Esophagus muscularis mucosa (tissue), 4 donors: ENCODE measurements around the gene SRRM4. TPM values are rescaled to one million over a fixed set of nuclear protein-coding genes. Genes with fewer than 3 reads are reported as not detected.

ENCODE experiments used
- DNase-seq: peaks from one replicate; pipeline ENCODE4 v3.0.0-alpha.2; 2017; ENCODE audit errors: extremely low spot score
- H3K27ac ChIP-seq, 4 donors: fragments of 200-600 bp; sonication (generic); replicated peaks in 1 of 4; 1 replicate in 3 of 4; 2 replicates in 1 of 4; pipeline ENCODE4 v1.5.1; 2016 to 2019; ENCODE audit warnings: mild to moderate bottlenecking in 1 of 4
- H3K27me3 ChIP-seq, 4 donors: fragments of 200-600 bp; sonication (generic); one replicate each; pipeline versions ENCODE4 v1.5.1 to v1.6.0; 2016 to 2019
- H3K36me3 ChIP-seq, 4 donors: fragments of 200-600 bp; sonication (generic); one replicate each; pipeline ENCODE4 v1.5.1; 2016 to 2019
- H3K4me1 ChIP-seq, 4 donors: fragments of 200-600 bp; sonication (generic); one replicate each; pipeline ENCODE4 v1.5.1; 2016 to 2019
- H3K4me3 ChIP-seq, 4 donors: fragments of 200-600 bp; sonication (generic); 1 replicate in 2 of 4; 2 replicates in 2 of 4; pipeline ENCODE4 v1.5.1; 2016 to 2019; ENCODE audit warnings: mild to moderate bottlenecking in 4 of 4, moderate library complexity in 1 of 4
- H3K9me3 ChIP-seq, 4 donors: fragments of 200-600 bp; sonication (generic); 1 replicate in 3 of 4; 2 replicates in 1 of 4; pipeline ENCODE4 v1.5.1; 2016 to 2019
- CTCF ChIP-seq, 3 experiments: fragments of 200-600 bp in 2 of 3; fragments of 450-650 bp in 1 of 3; sonication (generic) in 2 of 3; IDR thresholded peaks; one replicate each; pipeline ENCODE4 v1.5.1; 2017 to 2019; ENCODE audit warnings: antibody characterized with exemption in 3 of 3, mild to moderate bottlenecking in 2 of 3, moderate library complexity in 1 of 3
- EP300 ChIP-seq: sonication (generic); formaldehyde crosslinking; IDR thresholded peaks from one replicate; pipeline ENCODE4 v1.6.1; 2017; ENCODE audit warnings: antibody characterized with exemption
- POLR2A ChIP-seq: fragments of 450-650 bp; IDR thresholded peaks from one replicate; pipeline ENCODE4 v1.6.1; 2017; ENCODE audit warnings: antibody characterized with exemption, moderate library complexity, mild to moderate bottlenecking, low read depth
- POLR2AphosphoS5 ChIP-seq, 2 donors: sonication (generic); formaldehyde crosslinking; IDR thresholded peaks; one replicate each; pipeline ENCODE4 v1.6.1; 2017; ENCODE audit warnings: antibody characterized with exemption in 2 of 2
- WGBS: methylation state at CpG from one replicate; pipeline ENCODE4 v1.1.5; 2018; 5-methylcytosine and 5-hydroxymethylcytosine counted together
- intact Hi-C: fragments of 100-400 bp; cut with DNase I; formaldehyde crosslinking; loops from one replicate; pipeline ENCODE4 v1.15.1; 2023
- total RNA-seq, 4 donors: library from RNA; depleted of rRNA; stranded (reverse); fragments of >200 nt; gene quantifications; one replicate each; pipeline versions ENCODE4 v1.1.0 to v1.2.1, GENCODE V29; 2016

Gene SRRM4
- total RNA-seq, 4 donors from 2014 or later, result not detected

DNA sequence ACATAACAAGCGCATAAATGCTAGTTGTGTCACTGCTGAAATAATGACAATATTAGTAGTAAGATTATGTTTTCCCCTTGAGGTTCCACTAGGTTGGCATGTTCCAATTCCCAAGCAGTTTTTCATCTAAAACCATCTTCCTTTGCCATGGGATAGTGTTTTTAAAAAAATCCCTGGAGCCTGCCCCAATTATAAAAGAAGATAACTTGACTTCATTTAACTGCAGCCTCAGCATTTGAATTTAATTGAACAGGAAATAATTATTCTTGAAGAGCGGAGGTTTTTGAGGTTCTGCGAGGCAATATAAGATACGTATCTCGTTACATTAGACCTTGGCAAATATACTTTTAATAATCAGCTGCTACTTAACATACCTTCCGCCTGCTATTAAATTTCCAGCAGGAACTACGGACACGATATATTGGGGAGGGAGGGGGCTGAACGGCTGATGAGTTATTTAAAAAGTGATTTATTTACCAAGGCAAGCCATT, 132.2 kb downstream of the SRRM4 start:
- WGBS, result 74% methylated on average over 9 of the region's 9 CpGs
- TF ChIP-seq CTCF (IDR thresholded peaks at IDR 0.05), result no peak
- TF ChIP-seq POLR2AphosphoS5 (IDR thresholded peaks at IDR 0.05), result no peak
- TF ChIP-seq EP300, result no peak
- no peak for TF ChIP-seq POLR2A

DNA sequence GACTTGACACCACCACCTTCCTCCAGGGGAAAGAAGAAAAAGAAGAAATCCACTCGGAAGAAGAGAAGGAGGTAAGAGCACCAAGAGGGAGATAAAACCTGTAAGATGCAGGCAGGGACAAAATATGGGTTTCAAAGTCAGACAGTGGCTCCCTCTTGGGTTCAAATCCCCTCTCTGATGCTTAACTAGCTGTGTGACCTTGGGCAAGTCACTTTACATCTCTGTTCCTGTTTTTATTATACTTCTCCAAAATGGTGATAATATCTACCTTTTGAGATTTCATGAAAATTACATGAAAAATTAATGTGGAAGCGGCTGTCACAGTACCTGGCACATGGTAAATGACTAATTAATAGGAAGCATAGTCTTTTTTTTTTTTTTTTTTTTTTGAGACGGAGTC, 133.0 kb downstream of the SRRM4 start:
- Histone ChIP-seq H3K9me3 (no peaks in the 10 kb centered on the region), H3K4me1 (no peaks in the 10 kb centered on the region), H3K27me3 (peaks cover 0 to 11% (median 0%) of the 10 kb centered on the region in 4 donors), H3K4me3 (no peak overlapping the region), H3K36me3 (no peaks in the 10 kb centered on the region), H3K27ac (no peak overlapping the region)
- TF ChIP-seq POLR2AphosphoS5 (IDR thresholded peaks at IDR 0.05) (no peak), CTCF (IDR thresholded peaks at IDR 0.05) (no peak), POLR2A (no peak), EP300 (no peak)
- DNase-seq, result no peak
- WGBS, result 83% methylated on average over 3 of the region's 3 CpGs
- intact Hi-C loops, result loop anchor here (2.0 to 10.0 kb wide), 3 partner anchors 161 to 431 kb away; no protein-coding TSS in a partner anchor

More for the DNA sequence above, 132.2 kb downstream of the SRRM4 start:
- H3K4me1 ChIP-seq, result no peaks in the 10 kb centered on the region
- H3K4me3 ChIP-seq, result no peak overlapping the region
- H3K9me3 ChIP-seq, result no peaks in the 10 kb centered on the region
- no peak overlapping the region for H3K27ac ChIP-seq
- intact Hi-C loops, result loop anchor here (10.0 kb wide), 2 partner anchors 161 to 201 kb away; no protein-coding TSS in a partner anchor
- H3K36me3 ChIP-seq, result no peaks in the 10 kb centered on the region
- no peak for DNase-seq
- peaks cover 0 to 11% (median 0%) of the 10 kb centered on the region in 4 donors for H3K27me3 ChIP-seq

DNA sequence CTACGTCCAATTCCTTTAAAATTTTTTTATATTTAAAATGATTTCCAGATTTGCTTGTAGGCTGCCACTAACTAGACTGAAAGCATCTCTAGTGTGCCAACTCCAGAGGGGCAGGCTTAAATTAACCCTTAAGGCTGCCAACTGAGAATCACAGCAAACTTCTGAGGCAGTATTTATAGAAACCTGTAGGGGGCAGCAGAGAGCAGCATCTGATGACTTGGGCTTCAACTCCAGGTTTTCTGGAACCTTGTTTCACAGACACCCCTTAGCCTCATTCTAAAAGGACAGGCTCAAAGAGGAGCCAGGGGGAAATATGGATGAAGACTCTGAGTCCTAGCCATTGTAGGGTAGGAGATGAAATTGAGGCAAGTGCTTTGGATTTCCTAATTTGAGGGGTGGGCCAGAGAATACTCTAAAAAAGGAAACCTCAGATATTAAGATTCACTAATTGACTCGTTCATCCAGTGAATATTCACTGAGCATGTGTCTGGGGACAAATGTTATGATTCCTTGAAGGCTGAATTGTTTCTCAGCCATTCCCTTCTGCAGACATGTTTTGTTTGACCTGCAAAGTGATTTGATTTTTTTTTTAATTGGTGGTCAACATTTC, 134.1 kb downstream of the SRRM4 start:
- TF ChIP-seq CTCF (IDR thresholded peaks at IDR 0.05), result peak; percentile 89
- no peak for TF ChIP-seq POLR2A

DNA sequence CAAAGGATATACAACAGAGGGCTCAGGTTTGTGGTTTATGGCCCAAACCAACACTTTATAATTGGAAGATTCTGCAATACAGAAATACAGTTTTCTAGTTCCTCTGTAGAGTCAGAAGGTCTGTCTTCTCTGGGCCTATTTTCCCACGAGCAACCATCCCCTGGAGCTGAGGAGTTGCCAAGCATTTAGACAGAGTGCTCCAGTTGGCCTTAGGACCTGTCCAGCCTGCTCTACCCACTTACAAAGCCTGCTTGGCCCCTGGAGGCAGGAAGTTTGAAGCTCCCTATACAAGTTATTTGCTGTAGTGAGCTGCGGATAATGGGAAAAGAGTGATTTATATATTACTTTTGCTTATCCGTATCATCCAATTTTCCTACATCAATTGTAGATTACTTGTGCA, 136.6 kb downstream of the SRRM4 start:
- H3K9me3 ChIP-seq, result no peaks in the 10 kb centered on the region
- H3K36me3 ChIP-seq, result no peaks in the 10 kb centered on the region
- H3K27ac ChIP-seq, result no peak overlapping the region
- H3K27me3 ChIP-seq, result no peaks in the 10 kb centered on the region
- no peaks in the 10 kb centered on the region for H3K4me1 ChIP-seq
- WGBS, result 74% methylated on average over 3 of the region's 3 CpGs
- TF ChIP-seq POLR2A, result no peak
- TF ChIP-seq EP300, result no peak
- TF ChIP-seq POLR2AphosphoS5 (IDR thresholded peaks at IDR 0.05), result no peak
- no peak for TF ChIP-seq CTCF (IDR thresholded peaks at IDR 0.05)
- DNase-seq, result no peak
- intact Hi-C loops, result loop anchor here (10.0 kb wide), 2 partner anchors 157 to 197 kb away; no protein-coding TSS in a partner anchor
- H3K4me3 ChIP-seq, result no peak overlapping the region

More for the DNA sequence above, 134.1 kb downstream of the SRRM4 start:
- Histone ChIP-seq H3K27ac (no peak overlapping the region), H3K9me3 (no peaks in the 10 kb centered on the region), H3K4me1 (no peaks in the 10 kb centered on the region), H3K27me3 (peaks cover 0 to 7% (median 0%) of the 10 kb centered on the region in 4 donors), H3K36me3 (no peaks in the 10 kb centered on the region), H3K4me3 (no peak overlapping the region)
- intact Hi-C loops, result loop anchor here (1.0 to 10.0 kb wide), 4 partner anchors 159 to 429 kb away; no protein-coding TSS in a partner anchor
- 28% methylated on average over 2 of the region's 2 CpGs for WGBS
- DNase-seq, result no peak

GRCh38 chr12:119118625-119119024, 137.3 kb downstream of the SRRM4 start:
- TF ChIP-seq POLR2AphosphoS5 (IDR thresholded peaks at IDR 0.05), result no peak
- no peak for DNase-seq
- H3K4me3 ChIP-seq, result no peak overlapping the region
- no peaks in the 10 kb centered on the region for H3K9me3 ChIP-seq
- no peak overlapping the region for H3K27ac ChIP-seq
- 66% methylated on average over 3 of the region's 3 CpGs for WGBS
- H3K27me3 ChIP-seq, result no peaks in the 10 kb centered on the region
- no peaks in the 10 kb centered on the region for H3K4me1 ChIP-seq
- no peaks in the 10 kb centered on the region for H3K36me3 ChIP-seq
- intact Hi-C loops, result loop anchor here (10.0 kb wide), 2 partner anchors 156 to 196 kb away; no protein-coding TSS in a partner anchor
